ENCODE results near the gene TMEM239. TPM values are rescaled to one million over a fixed set of nuclear protein-coding genes. Genes with fewer than 3 reads are reported as not detected.
"Not testable (repeated sequence)": the region's sequence is repeated elsewhere in the genome, so short reads cannot be mapped to it uniquely, and the experiment has no call there.

The TMEM239 gene
- total RNA-seq, 4 donors from 2014 or later: not detected

DNA sequence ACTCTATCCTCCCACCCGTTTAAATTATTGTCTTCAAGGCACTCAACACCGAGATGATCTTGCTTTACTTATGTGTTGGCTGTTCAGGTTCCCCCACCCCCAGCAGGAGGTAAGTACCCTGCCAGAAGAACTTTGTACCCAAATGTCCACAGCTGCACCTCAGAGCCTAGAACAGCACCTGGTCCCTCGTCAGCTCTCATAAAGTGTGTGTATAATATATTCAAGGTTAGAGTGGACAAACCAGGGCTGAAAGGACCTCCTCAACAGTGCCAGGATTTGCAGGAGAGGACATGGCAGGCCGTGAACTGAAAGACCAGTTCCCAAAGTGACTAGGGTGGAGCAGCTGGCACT lies 9.8 kb upstream of the TMEM239 start:
- no peak overlapping the region for H3K27ac ChIP-seq

DNA sequence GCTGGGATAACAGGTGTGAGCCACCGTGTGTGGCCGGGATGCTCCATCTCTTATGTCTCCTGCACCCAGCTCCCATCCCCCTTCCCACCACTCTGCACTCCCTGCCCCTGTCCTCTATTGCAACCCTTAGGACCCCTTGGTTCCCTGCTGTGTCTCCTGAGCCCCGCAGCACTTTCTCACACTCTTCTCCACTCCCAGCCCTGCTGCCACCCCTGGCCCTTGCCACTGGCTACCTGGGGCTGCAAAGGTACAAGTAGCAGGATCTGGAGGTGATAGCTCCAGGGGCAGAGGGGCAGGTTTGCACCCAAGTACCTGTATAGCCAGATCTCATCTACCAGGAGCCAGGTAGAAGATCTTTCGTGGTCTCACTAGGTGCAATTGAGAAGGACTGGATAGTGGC lies 9.1 kb upstream of the TMEM239 start:
- Histone ChIP-seq H3K27ac (no peak overlapping the region), H3K27me3 (peaks cover 44 to 66% (median 44%) of the 10 kb centered on the region in 3 donors), H3K36me3 (no peaks in the 10 kb centered on the region), H3K9me3 (peaks cover 0 to 3% (median 0%) of the 10 kb centered on the region in 3 donors), H3K4me1 (no peaks in the 10 kb centered on the region), H3K4me3 (no peak overlapping the region)
- TF ChIP-seq, protein P1, sequence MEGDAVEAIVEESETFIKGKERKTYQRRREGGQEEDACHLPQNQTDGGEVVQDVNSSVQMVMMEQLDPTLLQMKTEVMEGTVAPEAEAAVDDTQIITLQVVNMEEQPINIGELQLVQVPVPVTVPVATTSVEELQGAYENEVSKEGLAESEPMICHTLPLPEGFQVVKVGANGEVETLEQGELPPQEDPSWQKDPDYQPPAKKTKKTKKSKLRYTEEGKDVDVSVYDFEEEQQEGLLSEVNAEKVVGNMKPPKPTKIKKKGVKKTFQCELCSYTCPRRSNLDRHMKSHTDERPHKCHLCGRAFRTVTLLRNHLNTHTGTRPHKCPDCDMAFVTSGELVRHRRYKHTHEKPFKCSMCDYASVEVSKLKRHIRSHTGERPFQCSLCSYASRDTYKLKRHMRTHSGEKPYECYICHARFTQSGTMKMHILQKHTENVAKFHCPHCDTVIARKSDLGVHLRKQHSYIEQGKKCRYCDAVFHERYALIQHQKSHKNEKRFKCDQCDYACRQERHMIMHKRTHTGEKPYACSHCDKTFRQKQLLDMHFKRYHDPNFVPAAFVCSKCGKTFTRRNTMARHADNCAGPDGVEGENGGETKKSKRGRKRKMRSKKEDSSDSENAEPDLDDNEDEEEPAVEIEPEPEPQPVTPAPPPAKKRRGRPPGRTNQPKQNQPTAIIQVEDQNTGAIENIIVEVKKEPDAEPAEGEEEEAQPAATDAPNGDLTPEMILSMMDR (IDR thresholded peaks at IDR 0.05 in 4 of 5, conservative IDR thresholded peaks at IDR 0.05 in 1 of 5): no peak
- TF ChIP-seq POLR2A (IDR thresholded peaks at IDR 0.05): no peak
- DNase-seq (no peak), ATAC-seq (no peak)
- in situ Hi-C loops (cut with MboI; ENCODE audit: low sequenced_read_pairs in 4 of 4): no loop called here
- intact Hi-C loops (cut with DNase I; ENCODE audit: low total_unique reads): no loop called here

More for the DNA sequence above, 9.8 kb upstream of the TMEM239 start:
- Histone ChIP-seq H3K4me3 (no peak overlapping the region), H3K36me3 (no peaks in the 10 kb centered on the region), H3K27me3 (peaks cover 42 to 69% (median 51%) of the 10 kb centered on the region in 3 donors), H3K4me1 (no peaks in the 10 kb centered on the region), H3K9me3 (peaks cover 0 to 1% (median 0%) of the 10 kb centered on the region in 3 donors)
- DNase-seq: no peak
- no peak for ATAC-seq
- in situ Hi-C loops (cut with MboI; ENCODE audit: low sequenced_read_pairs in 4 of 4): no loop called here
- TF ChIP-seq POLR2A (IDR thresholded peaks at IDR 0.05): no peak
- TF ChIP-seq, protein P1 (IDR thresholded peaks at IDR 0.05 in 4 of 5, conservative IDR thresholded peaks at IDR 0.05 in 1 of 5): no peak
- intact Hi-C loops (cut with DNase I; ENCODE audit: low total_unique reads): no loop called here

DNA sequence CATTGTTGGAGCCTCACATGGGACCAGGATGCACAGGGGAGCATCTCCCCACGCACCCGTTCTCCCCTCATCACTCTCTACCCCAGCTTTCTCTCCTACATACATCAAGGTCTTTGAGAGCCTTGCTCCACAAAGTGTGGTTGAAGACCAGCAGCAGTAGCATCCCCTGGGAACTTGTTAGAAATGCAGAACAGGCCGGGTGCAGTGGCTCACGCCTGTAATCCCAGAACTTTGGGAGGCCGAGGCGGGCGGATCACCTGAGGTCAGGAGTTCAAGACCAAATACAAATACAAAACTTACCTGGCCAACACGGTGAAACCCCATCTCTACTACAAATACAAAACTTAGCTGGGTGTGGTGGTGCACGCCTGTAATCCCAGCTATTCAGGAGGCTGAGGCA lies 8.2 kb upstream of the TMEM239 start:
- DNase-seq; H3K4me3 ChIP-seq; H3K36me3 ChIP-seq; H3K4me1 ChIP-seq; H3K9me3 ChIP-seq; ATAC-seq; H3K27ac ChIP-seq; intact Hi-C loops (cut with DNase I; ENCODE audit: low total_unique reads); in situ Hi-C loops (cut with MboI; ENCODE audit: low sequenced_read_pairs in 4 of 4): not testable (repeated sequence)
- peaks cover 41 to 62% (median 45%) of the 10 kb centered on the region in 3 donors for H3K27me3 ChIP-seq

- Histone ChIP-seq H3K9me3 (peaks cover 0 to 5% (median 0%) of the 10 kb centered on the region in 3 donors), H3K27me3 (peaks cover 25 to 46% (median 37%) of the 10 kb centered on the region in 3 donors), H3K27ac (no peak overlapping the region), H3K4me1 (no peaks in the 10 kb centered on the region), H3K36me3 (no peaks in the 10 kb centered on the region), H3K4me3 (no peak overlapping the region)
- DNase-seq (no peak), ATAC-seq (no peak)
- TF ChIP-seq, protein P1 (IDR thresholded peaks at IDR 0.05 in 4 of 5, conservative IDR thresholded peaks at IDR 0.05 in 1 of 5): no peak
- TF ChIP-seq POLR2A (IDR thresholded peaks at IDR 0.05): no peak
- in situ Hi-C loops (cut with MboI; ENCODE audit: low sequenced_read_pairs in 4 of 4) (no loop called here), intact Hi-C loops (cut with DNase I; ENCODE audit: low total_unique reads) (no loop called here)
Measured at GRCh38 chr20:2809690-2810089, 6.5 kb upstream of the TMEM239 start.

DNA sequence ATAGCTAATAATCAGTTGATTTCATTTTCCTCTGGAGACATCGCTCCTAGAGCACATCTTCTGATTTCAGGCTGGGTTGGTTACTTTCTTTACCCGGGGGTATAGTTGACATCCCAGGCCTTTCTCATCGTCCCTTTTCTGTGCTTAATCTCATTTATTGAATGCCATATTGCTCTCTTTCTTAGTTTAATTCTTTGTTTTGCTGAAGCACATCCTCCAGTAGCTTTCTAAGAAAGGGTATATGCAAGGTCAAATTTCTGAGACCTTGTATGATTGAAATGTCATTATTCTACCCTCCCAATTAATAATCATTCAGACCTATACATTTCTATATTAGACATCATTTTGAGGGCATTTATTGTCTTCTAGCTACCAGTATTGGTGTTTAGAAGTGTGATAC lies 4.0 kb upstream of the TMEM239 start:
- DNase-seq (no peak), ATAC-seq (no peak)
- intact Hi-C loops (cut with DNase I; ENCODE audit: low total_unique reads) (no loop called here), in situ Hi-C loops (cut with MboI; ENCODE audit: low sequenced_read_pairs in 4 of 4) (no loop called here)
- Histone ChIP-seq H3K4me1 (no peaks in the 10 kb centered on the region), H3K4me3 (no peak overlapping the region), H3K27ac (no peak overlapping the region), H3K27me3 (peaks cover 9 to 27% (median 18%) of the 10 kb centered on the region in 3 donors), H3K36me3 (no peaks in the 10 kb centered on the region), H3K9me3 (peaks cover 0 to 5% (median 0%) of the 10 kb centered on the region in 3 donors)
- TF ChIP-seq POLR2A (IDR thresholded peaks at IDR 0.05): no peak
- TF ChIP-seq, protein P1 (IDR thresholded peaks at IDR 0.05 in 4 of 5, conservative IDR thresholded peaks at IDR 0.05 in 1 of 5): no peak
